H1 (cell line): ENCODE data around the gene NIM1K. TPM values are rescaled to one million over a fixed set of nuclear protein-coding genes. Genes with fewer than 3 reads are reported as not detected.

Experiments
- FOSL1 ChIP-seq: IDR thresholded peaks from 2 replicates; pipeline ENCODE4 v1.6.1; 2011; ENCODE audit warnings: mild to moderate bottlenecking, low read depth, low read length, moderate library complexity; ENCODE audit not compliant: insufficient read depth
- POLR2A ChIP-seq, 2 experiments: IDR thresholded peaks; 1 replicate in 1 of 2; 2 replicates in 1 of 2; pipeline ENCODE4 v1.6.1; 2011; ENCODE audit warnings: low read depth in 2 of 2, low read length in 2 of 2, mild to moderate bottlenecking in 2 of 2; ENCODE audit errors: control extremely low read depth in 1 of 2
- polyA plus RNA-seq, 7 experiments: library from polyadenylated mRNA; depleted of rRNA in 3 of 7; stranded (reverse) in 5 of 7; unstranded in 2 of 7; fragments of >200 nt in 5 of 7; fragments of 200-250 nt in 2 of 7; gene quantifications; 1 replicate in 5 of 7; 2 replicates in 1 of 7; 4 replicates in 1 of 7; pipeline versions ENCODE4 v1.2.1 to v1.2.3, GENCODE V29; 2011 to 2013; ENCODE audit warnings: missing spikeins in 2 of 7, mixed read lengths in 2 of 7
- total RNA-seq: library from RNA; stranded (reverse); fragmentation: NEBNext Ultra II Directional; extraction: Animal tissue kit (Norgen Biotek cat#: 25700); gene quantifications from 2 replicates; pipeline ENCODE4 v1.2.1, GENCODE V29; 2021
- TF ChIP-seq, protein P1 (sequence below): fragments of 300-600 bp; sonication (generic); IDR thresholded peaks from 2 replicates; pipeline ENCODE4 v1.7.1; 2012; ENCODE audit warnings: low read length, moderate library complexity, mild to moderate bottlenecking, inconsistent platforms; ENCODE audit not compliant: insufficient replicate concordance

The NIM1K gene
- total and polyA plus RNA-seq, 2 of the 8 experiments (the other 6 are each of a cell fraction or from before 2014, with no cell fraction given) = not detected

DNA sequence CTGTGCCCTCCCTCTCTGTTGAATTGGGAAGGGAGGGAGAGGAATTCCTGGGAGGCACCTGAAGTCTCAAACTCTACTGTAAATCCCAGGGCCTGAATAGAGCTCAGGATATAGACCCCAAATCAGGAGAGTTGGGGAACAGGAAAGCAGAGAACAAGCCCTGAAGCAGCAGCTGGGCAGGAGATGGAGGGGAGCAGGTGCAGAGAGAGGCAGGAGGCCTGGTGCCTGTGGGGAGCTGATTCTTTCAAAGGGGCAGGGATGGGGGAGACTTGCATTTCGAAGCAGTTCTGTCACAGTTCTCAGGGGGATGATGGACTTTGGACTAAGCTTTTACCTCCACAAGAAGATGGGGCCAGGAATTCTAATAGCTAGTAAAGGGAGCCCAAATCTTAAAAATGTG lies 50.2 kb downstream of the NIM1K start (continued):
- TF ChIP-seq, protein P1, sequence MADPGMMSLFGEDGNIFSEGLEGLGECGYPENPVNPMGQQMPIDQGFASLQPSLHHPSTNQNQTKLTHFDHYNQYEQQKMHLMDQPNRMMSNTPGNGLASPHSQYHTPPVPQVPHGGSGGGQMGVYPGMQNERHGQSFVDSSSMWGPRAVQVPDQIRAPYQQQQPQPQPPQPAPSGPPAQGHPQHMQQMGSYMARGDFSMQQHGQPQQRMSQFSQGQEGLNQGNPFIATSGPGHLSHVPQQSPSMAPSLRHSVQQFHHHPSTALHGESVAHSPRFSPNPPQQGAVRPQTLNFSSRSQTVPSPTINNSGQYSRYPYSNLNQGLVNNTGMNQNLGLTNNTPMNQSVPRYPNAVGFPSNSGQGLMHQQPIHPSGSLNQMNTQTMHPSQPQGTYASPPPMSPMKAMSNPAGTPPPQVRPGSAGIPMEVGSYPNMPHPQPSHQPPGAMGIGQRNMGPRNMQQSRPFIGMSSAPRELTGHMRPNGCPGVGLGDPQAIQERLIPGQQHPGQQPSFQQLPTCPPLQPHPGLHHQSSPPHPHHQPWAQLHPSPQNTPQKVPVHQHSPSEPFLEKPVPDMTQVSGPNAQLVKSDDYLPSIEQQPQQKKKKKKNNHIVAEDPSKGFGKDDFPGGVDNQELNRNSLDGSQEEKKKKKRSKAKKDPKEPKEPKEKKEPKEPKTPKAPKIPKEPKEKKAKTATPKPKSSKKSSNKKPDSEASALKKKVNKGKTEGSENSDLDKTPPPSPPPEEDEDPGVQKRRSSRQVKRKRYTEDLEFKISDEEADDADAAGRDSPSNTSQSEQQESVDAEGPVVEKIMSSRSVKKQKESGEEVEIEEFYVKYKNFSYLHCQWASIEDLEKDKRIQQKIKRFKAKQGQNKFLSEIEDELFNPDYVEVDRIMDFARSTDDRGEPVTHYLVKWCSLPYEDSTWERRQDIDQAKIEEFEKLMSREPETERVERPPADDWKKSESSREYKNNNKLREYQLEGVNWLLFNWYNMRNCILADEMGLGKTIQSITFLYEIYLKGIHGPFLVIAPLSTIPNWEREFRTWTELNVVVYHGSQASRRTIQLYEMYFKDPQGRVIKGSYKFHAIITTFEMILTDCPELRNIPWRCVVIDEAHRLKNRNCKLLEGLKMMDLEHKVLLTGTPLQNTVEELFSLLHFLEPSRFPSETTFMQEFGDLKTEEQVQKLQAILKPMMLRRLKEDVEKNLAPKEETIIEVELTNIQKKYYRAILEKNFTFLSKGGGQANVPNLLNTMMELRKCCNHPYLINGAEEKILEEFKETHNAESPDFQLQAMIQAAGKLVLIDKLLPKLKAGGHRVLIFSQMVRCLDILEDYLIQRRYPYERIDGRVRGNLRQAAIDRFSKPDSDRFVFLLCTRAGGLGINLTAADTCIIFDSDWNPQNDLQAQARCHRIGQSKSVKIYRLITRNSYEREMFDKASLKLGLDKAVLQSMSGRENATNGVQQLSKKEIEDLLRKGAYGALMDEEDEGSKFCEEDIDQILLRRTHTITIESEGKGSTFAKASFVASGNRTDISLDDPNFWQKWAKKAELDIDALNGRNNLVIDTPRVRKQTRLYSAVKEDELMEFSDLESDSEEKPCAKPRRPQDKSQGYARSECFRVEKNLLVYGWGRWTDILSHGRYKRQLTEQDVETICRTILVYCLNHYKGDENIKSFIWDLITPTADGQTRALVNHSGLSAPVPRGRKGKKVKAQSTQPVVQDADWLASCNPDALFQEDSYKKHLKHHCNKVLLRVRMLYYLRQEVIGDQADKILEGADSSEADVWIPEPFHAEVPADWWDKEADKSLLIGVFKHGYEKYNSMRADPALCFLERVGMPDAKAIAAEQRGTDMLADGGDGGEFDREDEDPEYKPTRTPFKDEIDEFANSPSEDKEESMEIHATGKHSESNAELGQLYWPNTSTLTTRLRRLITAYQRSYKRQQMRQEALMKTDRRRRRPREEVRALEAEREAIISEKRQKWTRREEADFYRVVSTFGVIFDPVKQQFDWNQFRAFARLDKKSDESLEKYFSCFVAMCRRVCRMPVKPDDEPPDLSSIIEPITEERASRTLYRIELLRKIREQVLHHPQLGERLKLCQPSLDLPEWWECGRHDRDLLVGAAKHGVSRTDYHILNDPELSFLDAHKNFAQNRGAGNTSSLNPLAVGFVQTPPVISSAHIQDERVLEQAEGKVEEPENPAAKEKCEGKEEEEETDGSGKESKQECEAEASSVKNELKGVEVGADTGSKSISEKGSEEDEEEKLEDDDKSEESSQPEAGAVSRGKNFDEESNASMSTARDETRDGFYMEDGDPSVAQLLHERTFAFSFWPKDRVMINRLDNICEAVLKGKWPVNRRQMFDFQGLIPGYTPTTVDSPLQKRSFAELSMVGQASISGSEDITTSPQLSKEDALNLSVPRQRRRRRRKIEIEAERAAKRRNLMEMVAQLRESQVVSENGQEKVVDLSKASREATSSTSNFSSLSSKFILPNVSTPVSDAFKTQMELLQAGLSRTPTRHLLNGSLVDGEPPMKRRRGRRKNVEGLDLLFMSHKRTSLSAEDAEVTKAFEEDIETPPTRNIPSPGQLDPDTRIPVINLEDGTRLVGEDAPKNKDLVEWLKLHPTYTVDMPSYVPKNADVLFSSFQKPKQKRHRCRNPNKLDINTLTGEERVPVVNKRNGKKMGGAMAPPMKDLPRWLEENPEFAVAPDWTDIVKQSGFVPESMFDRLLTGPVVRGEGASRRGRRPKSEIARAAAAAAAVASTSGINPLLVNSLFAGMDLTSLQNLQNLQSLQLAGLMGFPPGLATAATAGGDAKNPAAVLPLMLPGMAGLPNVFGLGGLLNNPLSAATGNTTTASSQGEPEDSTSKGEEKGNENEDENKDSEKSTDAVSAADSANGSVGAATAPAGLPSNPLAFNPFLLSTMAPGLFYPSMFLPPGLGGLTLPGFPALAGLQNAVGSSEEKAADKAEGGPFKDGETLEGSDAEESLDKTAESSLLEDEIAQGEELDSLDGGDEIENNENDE = no peak
- TF ChIP-seq POLR2A (IDR thresholded peaks at IDR 0.05; ENCODE audit: control extremely low read depth in 1 of 2, low read depth in 2 of 2, low read length in 2 of 2) = no peak
- TF ChIP-seq FOSL1 = no peak
- TF ChIP-seq, all 59 proteins: peak for 0
